RWPE2 (cell line): ENCODE results near the gene HDAC10.

Experiments
- ATAC-seq: fragments of 200-7000 bp; cut with Tn5 transposase; 3 replicates; pipeline ENCODE4 v1.9.1; 2021; ENCODE audit warnings: low read depth
- DNase-seq: peaks from one replicate; pipeline ENCODE4 v3.0.0-alpha.2; 2020; ENCODE audit warnings: low spot score
- H3K27ac ChIP-seq: fragments of 450-650 bp; 2 replicates; pipeline ENCODE4 v1.5.1; 2017; ENCODE audit warnings: mild to moderate bottlenecking; ENCODE audit not compliant: poor library complexity, severe bottlenecking
- H3K27me3 ChIP-seq: fragments of 250-450 bp; sonication (Bioruptor Pico); 2 replicates; pipeline ENCODE4 v1.5.1; 2021; ENCODE audit warnings: mild to moderate bottlenecking, moderate library complexity; ENCODE audit not compliant: insufficient read depth, poor library complexity, severe bottlenecking
- H3K36me3 ChIP-seq: fragments of 250-450 bp; sonication (Bioruptor Pico); 2 replicates; pipeline ENCODE4 v1.5.1; 2020; ENCODE audit warnings: low read depth, mild to moderate bottlenecking, moderate library complexity
- H3K4me1 ChIP-seq: fragments of 250-450 bp; sonication (Bioruptor Pico); 2 replicates; pipeline ENCODE4 v1.5.1; 2021; ENCODE audit warnings: mild to moderate bottlenecking, moderate library complexity; ENCODE audit not compliant: insufficient read depth, poor library complexity, severe bottlenecking
- H3K4me3 ChIP-seq: fragments of 250-450 bp; sonication (Bioruptor Pico); 2 replicates; pipeline ENCODE4 v1.5.1; 2021; ENCODE audit warnings: mild to moderate bottlenecking, moderate library complexity; ENCODE audit not compliant: severe bottlenecking
- H3K9me3 ChIP-seq: fragments of 250-450 bp; sonication (Bioruptor Pico); 2 replicates; pipeline ENCODE4 v1.5.1; 2021; ENCODE audit warnings: mild to moderate bottlenecking, moderate library complexity; ENCODE audit not compliant: severe bottlenecking
- TF ChIP-seq, protein P1 (sequence below): fragments of 450-650 bp; IDR thresholded peaks from one replicate; pipeline ENCODE4 v1.5.1; 2017; ENCODE audit warnings: mild to moderate bottlenecking, moderate library complexity; ENCODE audit not compliant: poor library complexity, severe bottlenecking

Gene HDAC10

DNA sequence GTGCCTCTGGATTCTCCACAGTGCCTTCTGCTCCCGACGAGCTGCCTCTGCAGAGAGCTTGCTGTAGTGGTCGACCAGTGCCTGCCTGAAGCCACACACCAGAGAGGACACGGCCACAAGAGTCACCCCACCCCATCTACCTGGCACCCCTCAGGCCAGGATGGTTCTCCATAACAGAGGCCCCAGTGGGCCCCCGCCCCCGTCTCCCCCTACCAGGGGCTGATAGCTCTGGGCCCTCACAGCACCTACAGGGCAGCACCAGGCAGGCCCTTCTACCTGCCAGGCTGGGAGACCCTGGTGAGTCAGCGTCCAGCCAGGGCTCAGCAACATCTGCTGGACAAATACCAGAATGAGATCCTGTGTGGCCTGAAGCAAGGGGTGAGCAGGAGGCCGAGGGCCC, 28.6 kb downstream of the HDAC10 start:
- Histone ChIP-seq H3K27me3 (no peaks in the 10 kb centered on the region), H3K4me1 (no peaks in the 10 kb centered on the region), H3K9me3 (no peaks in the 10 kb centered on the region), H3K4me3 (no peak overlapping the region), H3K27ac (no peak overlapping the region), H3K36me3 (peaks cover 44% of the 10 kb centered on the region)
- DNase-seq, result peak; percentile 51
- TF ChIP-seq, protein P1, sequence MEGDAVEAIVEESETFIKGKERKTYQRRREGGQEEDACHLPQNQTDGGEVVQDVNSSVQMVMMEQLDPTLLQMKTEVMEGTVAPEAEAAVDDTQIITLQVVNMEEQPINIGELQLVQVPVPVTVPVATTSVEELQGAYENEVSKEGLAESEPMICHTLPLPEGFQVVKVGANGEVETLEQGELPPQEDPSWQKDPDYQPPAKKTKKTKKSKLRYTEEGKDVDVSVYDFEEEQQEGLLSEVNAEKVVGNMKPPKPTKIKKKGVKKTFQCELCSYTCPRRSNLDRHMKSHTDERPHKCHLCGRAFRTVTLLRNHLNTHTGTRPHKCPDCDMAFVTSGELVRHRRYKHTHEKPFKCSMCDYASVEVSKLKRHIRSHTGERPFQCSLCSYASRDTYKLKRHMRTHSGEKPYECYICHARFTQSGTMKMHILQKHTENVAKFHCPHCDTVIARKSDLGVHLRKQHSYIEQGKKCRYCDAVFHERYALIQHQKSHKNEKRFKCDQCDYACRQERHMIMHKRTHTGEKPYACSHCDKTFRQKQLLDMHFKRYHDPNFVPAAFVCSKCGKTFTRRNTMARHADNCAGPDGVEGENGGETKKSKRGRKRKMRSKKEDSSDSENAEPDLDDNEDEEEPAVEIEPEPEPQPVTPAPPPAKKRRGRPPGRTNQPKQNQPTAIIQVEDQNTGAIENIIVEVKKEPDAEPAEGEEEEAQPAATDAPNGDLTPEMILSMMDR, result no peak
- ATAC-seq, result no peak

GRCh38 chr22:50221410-50222300, 29.4 kb downstream of the HDAC10 start:
- ATAC-seq (no peak), DNase-seq (peak; percentile 52)
- Histone ChIP-seq H3K4me1 (no peaks in the 10 kb centered on the region), H3K4me3 (no peak overlapping the region), H3K27ac (no peak overlapping the region), H3K36me3 (peaks cover 53% of the 10 kb centered on the region), H3K9me3 (no peaks in the 10 kb centered on the region), H3K27me3 (no peaks in the 10 kb centered on the region)
- TF ChIP-seq, protein P1, result no peak

DNA sequence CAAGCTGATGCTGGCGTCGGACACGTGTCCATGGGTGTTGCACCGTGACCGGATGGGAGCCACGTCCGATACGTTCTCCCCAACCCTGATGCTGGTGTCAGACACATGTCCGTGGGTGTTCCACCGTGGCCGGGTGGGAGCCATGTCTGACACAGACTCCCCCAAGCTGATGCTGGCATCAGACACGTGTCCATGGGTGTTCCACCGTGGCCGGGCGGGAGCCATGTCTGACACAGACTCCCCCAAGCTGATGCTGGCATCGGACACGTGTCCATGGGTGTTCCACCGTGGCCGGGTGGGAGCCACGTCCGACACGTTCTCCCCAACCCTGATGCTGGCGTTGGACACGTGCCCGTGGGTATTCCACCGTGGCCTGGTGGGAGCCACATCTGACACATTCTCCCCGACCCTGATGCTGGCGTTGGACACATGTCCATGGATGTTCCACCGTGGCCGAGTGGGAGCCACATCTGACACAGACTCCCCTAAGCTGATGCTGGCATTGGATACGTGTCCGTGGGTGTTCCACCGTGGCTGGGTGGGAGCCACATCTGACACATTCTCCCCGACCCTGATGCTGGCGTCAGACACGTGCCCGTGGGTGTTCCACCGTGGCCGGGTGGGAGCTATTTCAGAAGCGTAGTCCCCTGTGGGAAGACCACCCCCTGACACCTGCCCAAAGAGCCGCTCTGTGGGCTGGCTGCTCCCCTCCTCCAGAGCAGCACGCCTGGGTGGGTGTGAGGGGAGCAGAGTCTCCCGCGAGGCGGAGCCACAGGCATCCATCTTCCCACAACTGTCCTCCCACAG, 30.3 kb downstream of the HDAC10 start:
- ATAC-seq, result no peak
- Histone ChIP-seq H3K4me3 (no peak overlapping the region), H3K27me3 (no peaks in the 10 kb centered on the region), H3K27ac (no peak overlapping the region), H3K4me1 (no peaks in the 10 kb centered on the region), H3K36me3 (peaks cover 56% of the 10 kb centered on the region), H3K9me3 (no peaks in the 10 kb centered on the region)
- TF ChIP-seq, protein P1, result no peak
- DNase-seq, result peak; percentile 68

GRCh38 chr22:50219800-50220602, 31.1 kb downstream of the HDAC10 start:
- no peaks in the 10 kb centered on the region for H3K4me1 ChIP-seq
- no peaks in the 10 kb centered on the region for H3K9me3 ChIP-seq
- ATAC-seq (no peak), DNase-seq (peak; percentile 48)
- TF ChIP-seq, protein P1, result no peak
- no peaks in the 10 kb centered on the region for H3K27me3 ChIP-seq
- no peak overlapping the region for H3K27ac ChIP-seq
- H3K4me3 ChIP-seq, result no peak overlapping the region
- peaks cover 56% of the 10 kb centered on the region for H3K36me3 ChIP-seq
